H1 (cell line): Measurements from ENCODE around the gene CAMK2N2.

ENCODE experiments used
- CHD2 ChIP-seq: IDR thresholded peaks from 2 replicates; pipeline ENCODE4 v1.6.1; 2012; ENCODE audit warnings: low read length, improper control_type of control experiment
- CTCF ChIP-seq, 3 experiments: IDR thresholded peaks; 1 replicate in 2 of 3; 2 replicates in 1 of 3; pipeline versions ENCODE4 v1.5.1 to v1.6.1; 2011; ENCODE audit warnings: low read length in 3 of 3, mild to moderate bottlenecking in 3 of 3, inconsistent platforms in 2 of 3, low read depth in 1 of 3, moderate library complexity in 1 of 3; ENCODE audit not compliant: insufficient read depth in 1 of 3; ENCODE audit errors: control extremely low read depth in 1 of 3
- TAF1 ChIP-seq: IDR thresholded peaks from 2 replicates; pipeline ENCODE4 v1.6.1; 2011; ENCODE audit warnings: mild to moderate bottlenecking, low read depth, low read length

- TF ChIP-seq CTCF (IDR thresholded peaks at IDR 0.05; ENCODE audit: control extremely low read depth in 1 of 3, insufficient read depth in 1 of 3, low read depth in 1 of 3, low read length in 3 of 3) = no peak
- TF ChIP-seq TAF1 = no peak
- TF ChIP-seq CHD2 = no peak
Observed at GRCh38 chr3:184231671-184232070, 29.7 kb downstream of the CAMK2N2 start.
